Loucy (cell line): ENCODE results near the gene COPS7A.

Experiments used
- H2AFZ ChIP-seq: fragments of 200-600 bp; sonication (generic); 2 replicates; pipeline ENCODE4 v1.6.0; 2016; ENCODE audit warnings: antibody characterized with exemption, mild to moderate bottlenecking, low read length, moderate library complexity
- H3F3A ChIP-seq: fragments of 200-600 bp; 2 replicates; pipeline ENCODE4 v1.6.0; 2016; ENCODE audit warnings: antibody characterized with exemption, low read depth, mild to moderate bottlenecking
- H3K27me3 ChIP-seq: fragments of 200-600 bp; sonication (generic); 2 replicates; pipeline ENCODE4 v1.6.1; 2014; ENCODE audit warnings: low read length, mild to moderate bottlenecking; ENCODE audit not compliant: insufficient read depth, poor library complexity, severe bottlenecking
- H3K36me3 ChIP-seq: fragments of 200-600 bp; sonication (generic); 2 replicates; pipeline ENCODE4 v1.6.1; 2016; ENCODE audit warnings: low read length; ENCODE audit not compliant: insufficient read depth
- H3K4me1 ChIP-seq: fragments of 200-600 bp; sonication (generic); 2 replicates; pipeline ENCODE4 v1.5.1; 2014; ENCODE audit warnings: low read length, mild to moderate bottlenecking; ENCODE audit not compliant: insufficient read depth, poor library complexity, severe bottlenecking
- H3K4me2 ChIP-seq: fragments of 200-600 bp; sonication (generic); 2 replicates; pipeline ENCODE4 v1.6.0; 2014; ENCODE audit warnings: antibody characterized with exemption, low read length, low read depth, mild to moderate bottlenecking; ENCODE audit not compliant: poor library complexity, severe bottlenecking
- H3K4me3 ChIP-seq: fragments of 200-600 bp; sonication (generic); 2 replicates; pipeline ENCODE4 v1.5.1; 2014; ENCODE audit warnings: low read length, mild to moderate bottlenecking, mixed read lengths; ENCODE audit not compliant: poor library complexity, severe bottlenecking
- H3K79me2 ChIP-seq: fragments of 200-600 bp; sonication (generic); 2 replicates; pipeline ENCODE4 v1.6.1; 2014; ENCODE audit warnings: low read length; ENCODE audit not compliant: insufficient read depth
- H3K9ac ChIP-seq: fragments of 200-600 bp; sonication (generic); 2 replicates; pipeline ENCODE4 v1.6.0; 2014; ENCODE audit warnings: mild to moderate bottlenecking, low read depth, low read length, moderate library complexity; ENCODE audit not compliant: poor library complexity, severe bottlenecking
- H3K9me2 ChIP-seq: fragments of 200-600 bp; sonication (generic); replicated peaks from 2 replicates; pipeline ENCODE4 v1.6.1; 2016; ENCODE audit warnings: low read depth, low read length, mixed read lengths
- H3K9me3 ChIP-seq: fragments of 200-600 bp; sonication (generic); 2 replicates; pipeline ENCODE4 v1.6.1; 2014; ENCODE audit warnings: mild to moderate bottlenecking, antibody characterized with exemption, low read length, low read depth; ENCODE audit not compliant: insufficient read depth
- H4K20me1 ChIP-seq: fragments of 200-600 bp; sonication (generic); 2 replicates; pipeline ENCODE4 v1.6.0; 2014; ENCODE audit warnings: antibody characterized with exemption, low read length, mild to moderate bottlenecking; ENCODE audit not compliant: insufficient read depth, poor library complexity, severe bottlenecking
- EZH2phosphoT487 ChIP-seq: fragments of 200-600 bp; IDR thresholded peaks from 2 replicates; pipeline ENCODE4 v1.6.1; 2018; ENCODE audit warnings: antibody characterized with exemption, mild to moderate bottlenecking, moderate library complexity, borderline replicate concordance
- TF ChIP-seq, protein P1 (sequence below): fragments of 200-600 bp; sonication (generic); conservative IDR thresholded peaks from 2 replicates; pipeline ENCODE4 v1.5.1; 2014; ENCODE audit warnings: mild to moderate bottlenecking, antibody characterized with exemption, low read length

COPS7A gene

DNA sequence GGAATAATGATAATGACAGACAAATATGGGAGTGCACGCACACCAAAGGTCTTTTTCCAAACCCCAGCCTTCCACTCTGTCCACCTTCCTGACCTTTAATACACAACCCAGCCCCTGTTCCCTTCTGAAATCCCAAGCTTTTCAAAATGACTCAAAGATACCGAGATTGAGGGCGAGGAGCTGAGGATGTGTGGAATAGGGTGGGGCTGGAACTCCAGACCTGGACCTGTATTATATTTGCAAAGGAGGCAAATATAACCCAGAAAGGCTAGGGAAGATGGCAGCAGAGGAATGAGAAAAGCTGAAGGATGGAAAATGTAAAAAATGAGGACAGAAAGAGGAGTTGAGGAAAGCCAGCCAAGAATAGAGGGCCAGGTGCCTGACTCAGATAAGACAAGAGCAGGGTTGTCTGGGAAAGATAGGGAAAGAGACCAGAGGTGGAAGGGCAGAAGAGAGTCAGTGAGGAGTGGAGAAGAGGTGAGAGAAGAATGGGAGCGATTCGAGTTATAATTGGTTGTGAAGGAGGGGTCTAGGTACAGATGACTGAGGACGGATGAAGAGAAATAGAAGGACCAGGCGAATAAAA, 41.3 kb downstream of the COPS7A start:
- Histone ChIP-seq H3K4me3 (peak overlapping the region; percentile 73), H3K4me2 (peak overlapping the region; percentile 94), H3K79me2 (peaks cover 42% of the 10 kb centered on the region), H2AFZ (no peak overlapping the region), H4K20me1 (peaks cover 19% of the 10 kb centered on the region), H3F3A (0 out of 2 replicates have a peak, but pooled peaks cover 5% of the 10 kb centered on the region), H3K36me3 (no peaks in the 10 kb centered on the region; the same call in 1 of the 2 replicates), H3K9me3 (no peaks in the 10 kb centered on the region), H3K9ac (peak overlapping the region; percentile 85), H3K27me3 (no peaks in the 10 kb centered on the region), H3K9me2 (no peaks in the 10 kb centered on the region), H3K4me1 (peaks cover 47% of the 10 kb centered on the region)
- TF ChIP-seq EZH2phosphoT487 = no peak
- TF ChIP-seq, protein P1, sequence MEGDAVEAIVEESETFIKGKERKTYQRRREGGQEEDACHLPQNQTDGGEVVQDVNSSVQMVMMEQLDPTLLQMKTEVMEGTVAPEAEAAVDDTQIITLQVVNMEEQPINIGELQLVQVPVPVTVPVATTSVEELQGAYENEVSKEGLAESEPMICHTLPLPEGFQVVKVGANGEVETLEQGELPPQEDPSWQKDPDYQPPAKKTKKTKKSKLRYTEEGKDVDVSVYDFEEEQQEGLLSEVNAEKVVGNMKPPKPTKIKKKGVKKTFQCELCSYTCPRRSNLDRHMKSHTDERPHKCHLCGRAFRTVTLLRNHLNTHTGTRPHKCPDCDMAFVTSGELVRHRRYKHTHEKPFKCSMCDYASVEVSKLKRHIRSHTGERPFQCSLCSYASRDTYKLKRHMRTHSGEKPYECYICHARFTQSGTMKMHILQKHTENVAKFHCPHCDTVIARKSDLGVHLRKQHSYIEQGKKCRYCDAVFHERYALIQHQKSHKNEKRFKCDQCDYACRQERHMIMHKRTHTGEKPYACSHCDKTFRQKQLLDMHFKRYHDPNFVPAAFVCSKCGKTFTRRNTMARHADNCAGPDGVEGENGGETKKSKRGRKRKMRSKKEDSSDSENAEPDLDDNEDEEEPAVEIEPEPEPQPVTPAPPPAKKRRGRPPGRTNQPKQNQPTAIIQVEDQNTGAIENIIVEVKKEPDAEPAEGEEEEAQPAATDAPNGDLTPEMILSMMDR = no peak

DNA sequence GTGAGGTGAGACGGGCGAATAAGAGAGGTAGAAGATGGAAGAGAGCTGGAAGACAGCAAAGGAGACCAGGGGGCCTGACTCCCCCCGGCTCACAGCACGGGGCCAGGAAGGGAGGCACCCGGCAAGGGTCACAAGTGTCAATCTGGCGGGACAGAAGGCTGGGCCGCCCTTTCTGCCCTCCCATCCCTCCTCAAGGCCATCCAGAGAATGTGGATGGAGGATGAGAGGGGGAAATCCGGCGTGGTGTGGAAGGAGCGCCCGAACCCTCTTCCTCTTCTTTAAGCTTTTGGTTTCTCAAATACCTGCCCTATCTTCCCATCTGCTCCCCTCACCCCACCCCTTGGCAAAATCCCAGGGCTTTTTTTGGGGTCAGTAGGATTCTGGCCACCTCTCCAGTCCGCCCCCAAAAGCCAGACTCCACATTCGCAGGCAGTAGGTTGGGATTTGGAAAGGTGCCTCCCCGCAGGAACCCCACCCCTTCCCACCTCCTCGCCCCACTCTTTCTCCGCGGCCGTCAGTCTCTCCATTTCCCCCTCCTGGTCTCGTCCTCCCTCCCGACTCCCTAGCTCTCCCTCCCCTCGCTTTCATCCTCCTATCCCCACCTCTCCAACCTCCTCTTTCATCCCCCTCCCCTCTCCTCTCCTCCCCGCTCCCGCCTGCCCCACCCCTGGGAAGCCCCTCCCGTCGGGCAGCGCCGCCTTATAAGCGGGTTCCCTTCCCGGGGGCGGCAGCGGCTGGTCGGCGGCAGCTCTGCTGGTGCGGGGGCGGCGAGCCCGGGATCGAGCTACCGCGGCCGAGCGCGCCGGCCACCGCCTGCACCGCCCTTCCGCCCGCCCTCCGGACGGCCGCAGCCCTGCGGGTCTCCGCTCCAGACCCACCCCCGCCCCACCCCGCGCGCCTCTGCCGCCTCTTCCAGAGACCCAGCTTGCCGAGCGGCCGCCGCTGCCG, 42.1 kb downstream of the COPS7A start, which contains the start of gene PTMS:
Gene PTMS (plus strand): TSS at position 730 of the 948 bp plus-strand sequence. CDS start 343 bp downstream, outside the sequence.
- H3K9me2 ChIP-seq = no peaks in the 10 kb centered on the region
- H3K27me3 ChIP-seq = no peaks in the 10 kb centered on the region
- peaks cover 3% of the 10 kb centered on the region; the same call in 1 of the 2 replicates for H3K36me3 ChIP-seq
- H3K4me3 ChIP-seq = peak within 1 kb of the TSS; percentile 73
- H3F3A ChIP-seq = 0 out of 2 replicates have a peak, but pooled peaks cover 5% of the 10 kb centered on the region
- peak within 1 kb of the TSS; percentile 85 for H3K9ac ChIP-seq
- peaks cover 47% of the 10 kb centered on the region for H3K4me1 ChIP-seq
- TF ChIP-seq, protein P1 = no peak
- TF ChIP-seq EZH2phosphoT487 = no peak
- peak within 1 kb of the TSS; percentile 94 for H3K4me2 ChIP-seq
- H3K9me3 ChIP-seq = no peaks in the 10 kb centered on the region
- peaks cover 42% of the 10 kb centered on the region for H3K79me2 ChIP-seq
- H4K20me1 ChIP-seq = peaks cover 19% of the 10 kb centered on the region
- peak within 1 kb of the TSS; percentile 83 for H2AFZ ChIP-seq

DNA sequence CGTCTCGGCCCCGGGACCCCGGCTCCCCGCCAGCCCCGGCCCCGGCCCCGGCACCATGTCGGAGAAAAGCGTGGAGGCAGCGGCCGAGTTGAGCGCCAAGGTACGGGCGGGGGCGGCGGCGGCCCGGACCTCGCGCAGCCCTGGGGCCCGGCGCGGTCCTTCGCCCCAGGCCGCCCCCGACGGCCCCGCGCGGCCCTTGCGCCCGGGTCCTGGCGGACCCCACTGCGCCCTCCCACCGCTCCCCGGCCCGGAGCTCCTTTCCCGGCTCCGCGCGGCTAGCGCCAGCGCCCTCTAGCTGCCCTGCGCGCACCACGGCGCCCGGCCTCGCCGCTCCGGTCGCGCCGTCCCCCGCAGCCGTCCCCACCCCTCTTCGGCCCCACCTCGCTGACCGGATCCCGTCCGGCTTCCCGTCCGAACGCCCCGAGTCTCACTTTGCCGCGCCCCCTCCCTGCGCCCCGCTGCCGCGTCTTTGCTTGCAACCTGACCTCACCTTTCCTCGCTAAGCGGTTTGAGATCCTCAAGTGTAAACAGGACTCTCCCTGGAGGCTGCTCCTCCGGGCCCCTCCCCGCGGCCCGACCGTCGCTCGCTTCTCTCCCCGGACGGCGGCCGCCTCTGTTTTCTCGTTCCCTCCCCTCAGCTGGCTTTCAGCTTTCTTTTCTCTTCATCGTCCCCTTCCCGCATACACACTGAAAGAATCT, 43.0 kb downstream of the COPS7A start:
- Histone ChIP-seq H3K4me1 (peaks cover 47% of the 10 kb centered on the region), H4K20me1 (peaks cover 19% of the 10 kb centered on the region), H3K4me2 (peak overlapping the region; percentile 93), H3K36me3 (peaks cover 3% of the 10 kb centered on the region; the same call in 1 of the 2 replicates), H3K9me3 (no peaks in the 10 kb centered on the region), H2AFZ (peak overlapping the region; percentile 74), H3K27me3 (no peaks in the 10 kb centered on the region), H3F3A (0 out of 2 replicates have a peak, but pooled peaks cover 5% of the 10 kb centered on the region), H3K4me3 (peak overlapping the region; percentile 73), H3K79me2 (peaks cover 42% of the 10 kb centered on the region), H3K9me2 (no peaks in the 10 kb centered on the region), H3K9ac (peak overlapping the region; percentile 72)
- no peak for TF ChIP-seq EZH2phosphoT487
- TF ChIP-seq, protein P1 = peak; percentile 59
